IMR-90 (cell line): ENCODE results near the gene GPR39. TPM values are rescaled to one million over a fixed set of nuclear protein-coding genes. Genes with fewer than 3 reads are reported as not detected.

Experiments used
- ATAC-seq: fragments of 200-7000 bp; cut with Tn5 transposase; 2 replicates; pipeline ENCODE4 v1.9.1; 2020; ENCODE audit warnings: low read depth, mild to moderate bottlenecking, moderate library complexity
- BruUV-seq: library from RNA; stranded (reverse); fragments of 400-500 nt; replicated peaks from 2 replicates; lab custom pipeline; 2021; lab: Mats Ljungman, UMichigan
- CTCF ChIA-PET: fragments of 300-600 bp; formaldehyde crosslinking; extraction: SDS; loops from one replicate; lab custom pipeline; 2021; ENCODE audit warnings: antibody characterized with exemption; lab: Yijun Ruan, JAX
- POLR2A ChIA-PET: fragments of 300-600 bp; sonication (Branson Sonifier 250); formaldehyde crosslinking; loops from one replicate; lab custom pipeline; 2022; ENCODE audit warnings: antibody characterized with exemption; ENCODE audit not compliant: unreplicated experiment; lab: Charles Lee
- DNase-seq: peaks from one replicate; pipeline ENCODE4 v3.0.0; 2013
- H2AFZ ChIP-seq: replicated peaks from 2 replicates; pipeline ENCODE3; 2013; ENCODE audit warnings: low read length, mild to moderate bottlenecking; ENCODE audit not compliant: poor library complexity
- H2AK5ac ChIP-seq: 2 replicates; pipeline ENCODE4 v1.6.1; 2013; ENCODE audit warnings: low read depth, low read length, inconsistent platforms
- H2AK9ac ChIP-seq: replicated peaks from 2 replicates; pipeline ENCODE3; 2013; ENCODE audit warnings: mild to moderate bottlenecking, low read depth, low read length, moderate library complexity; ENCODE audit not compliant: poor library complexity
- H2BK120ac ChIP-seq: 2 replicates; pipeline ENCODE4 v1.6.1; 2013; ENCODE audit warnings: low read depth, low read length, inconsistent platforms
- H2BK15ac ChIP-seq: 3 replicates; pipeline ENCODE4 v1.6.1; 2013; ENCODE audit warnings: low read depth, low read length, inconsistent platforms
- H2BK20ac ChIP-seq: 2 replicates; pipeline ENCODE4 v1.6.1; 2013; ENCODE audit warnings: low read depth, mild to moderate bottlenecking, inconsistent platforms, low read length, moderate library complexity
- H2BK5ac ChIP-seq: 2 replicates; pipeline ENCODE4 v1.6.1; 2013; ENCODE audit warnings: mild to moderate bottlenecking, low read depth, low read length, inconsistent platforms; ENCODE audit not compliant: poor library complexity, severe bottlenecking
- H3K14ac ChIP-seq: replicated peaks from 2 replicates; pipeline ENCODE4 v1.6.1; 2013; ENCODE audit warnings: low read depth, low read length, inconsistent platforms
- H3K18ac ChIP-seq: 2 replicates; pipeline ENCODE4 v1.6.1; 2013; ENCODE audit warnings: low read depth, low read length, control low read depth
- H3K23ac ChIP-seq: 2 replicates; pipeline ENCODE4 v1.6.1; 2013; ENCODE audit warnings: low read depth, low read length, inconsistent platforms
- H3K27ac ChIP-seq: 2 replicates; pipeline ENCODE4 v1.5.1; 2013; ENCODE audit warnings: mild to moderate bottlenecking, control low read depth, low read length; ENCODE audit not compliant: insufficient read depth
- H3K27me3 ChIP-seq: 2 replicates; pipeline ENCODE4 v1.6.1; 2013; ENCODE audit warnings: low read length; ENCODE audit not compliant: control insufficient read depth, insufficient read depth
- H3K36me3 ChIP-seq: 2 replicates; pipeline ENCODE4 v1.6.1; 2013; ENCODE audit warnings: low read length, mixed read lengths; ENCODE audit not compliant: control insufficient read depth, insufficient read depth
- H3K4ac ChIP-seq: 2 replicates; pipeline ENCODE4 v1.6.1; 2013; ENCODE audit warnings: low read depth, low read length, inconsistent platforms
- H3K4me1 ChIP-seq: 2 replicates; pipeline ENCODE4 v1.6.1; 2013; ENCODE audit warnings: low read length, mixed read lengths; ENCODE audit not compliant: control insufficient read depth, insufficient read depth
- H3K4me2 ChIP-seq: 2 replicates; pipeline ENCODE4 v1.6.1; 2013; ENCODE audit warnings: low read depth, mild to moderate bottlenecking, control low read depth, low read length, moderate library complexity
- H3K4me3 ChIP-seq: 2 replicates; pipeline ENCODE4 v1.5.1; 2013; ENCODE audit warnings: low read depth, mild to moderate bottlenecking, control low read depth, low read length, moderate library complexity; ENCODE audit not compliant: insufficient read depth
- H3K56ac ChIP-seq: 2 replicates; pipeline ENCODE4 v1.6.1; 2013; ENCODE audit warnings: low read length, inconsistent platforms; ENCODE audit not compliant: insufficient read depth; ENCODE audit errors: extremely low read depth
- H3K79me1 ChIP-seq, 2 experiments: 2 replicates each; pipeline ENCODE4 v1.6.1; 2013; ENCODE audit warnings: low read length in 2 of 2, inconsistent platforms in 1 of 2, low read depth in 1 of 2
- H3K9ac ChIP-seq: 2 replicates; pipeline ENCODE4 v1.6.1; 2013; ENCODE audit warnings: low read depth, low read length, control low read depth
- H3K9me1 ChIP-seq: 2 replicates; pipeline ENCODE4 v1.6.1; 2013; ENCODE audit warnings: low read length, inconsistent platforms; ENCODE audit not compliant: insufficient read depth
- H3K9me3 ChIP-seq: 2 replicates; pipeline ENCODE4 v1.6.1; 2013; ENCODE audit warnings: low read length; ENCODE audit not compliant: control insufficient read depth, insufficient read depth
- H4K20me1 ChIP-seq: 2 replicates; pipeline ENCODE4 v1.6.1; 2013; ENCODE audit warnings: low read length, inconsistent platforms; ENCODE audit not compliant: insufficient read depth
- H4K5ac ChIP-seq: 2 replicates; pipeline ENCODE4 v1.6.1; 2013; ENCODE audit warnings: mild to moderate bottlenecking, low read depth, low read length, control low read depth
- H4K8ac ChIP-seq, 2 experiments: 2 replicates each; pipeline ENCODE4 v1.6.1; 2013; ENCODE audit warnings: low read depth in 2 of 2, low read length in 2 of 2, control low read depth in 1 of 2, inconsistent platforms in 1 of 2
- H4K91ac ChIP-seq: 2 replicates; pipeline ENCODE4 v1.6.1; 2013; ENCODE audit warnings: low read depth, low read length, inconsistent platforms; ENCODE audit not compliant: insufficient read depth
- BHLHE40 ChIP-seq: fragments of 150-350 bp; IDR thresholded peaks from 2 replicates; pipeline ENCODE4 v1.6.1; 2016; ENCODE audit warnings: mild to moderate bottlenecking, low read depth, low read length
- CEBPB ChIP-seq: IDR thresholded peaks from 2 replicates; pipeline ENCODE4 v1.6.1; 2012; ENCODE audit warnings: low read depth, low read length, improper control_type of control experiment
- CHD1 ChIP-seq: IDR thresholded peaks from 2 replicates; pipeline ENCODE4 v1.6.1; 2012; ENCODE audit warnings: low read depth, low read length, improper control_type of control experiment
- CTCF ChIP-seq: conservative IDR thresholded peaks from 2 replicates; pipeline ENCODE4 v1.5.1; 2012; ENCODE audit warnings: mild to moderate bottlenecking, low read depth, low read length, improper control_type of control experiment
- ELK1 ChIP-seq: fragments of 150-350 bp; IDR thresholded peaks from 2 replicates; pipeline ENCODE4 v1.6.1; 2016; ENCODE audit warnings: low read depth, mild to moderate bottlenecking, low read length, moderate library complexity, borderline replicate concordance
- FOS ChIP-seq: fragments of 150-350 bp; IDR thresholded peaks from 2 replicates; pipeline ENCODE4 v1.6.1; 2016; ENCODE audit warnings: low read depth, low read length
- MAFK ChIP-seq: IDR thresholded peaks from 2 replicates; pipeline ENCODE4 v1.6.1; 2012; ENCODE audit warnings: low read depth, low read length, improper control_type of control experiment
- MAZ ChIP-seq: IDR thresholded peaks from 2 replicates; pipeline ENCODE4 v1.6.1; 2012; ENCODE audit warnings: low read depth, mild to moderate bottlenecking, low read length, improper control_type of control experiment, moderate library complexity, borderline replicate concordance
- MXI1 ChIP-seq: IDR thresholded peaks from 2 replicates; pipeline ENCODE4 v1.6.1; 2012; ENCODE audit warnings: low read depth, mild to moderate bottlenecking, low read length, moderate library complexity, borderline replicate concordance
- NFE2L2 ChIP-seq: fragments of 150-350 bp; IDR thresholded peaks from 2 replicates; pipeline ENCODE4 v1.6.1; 2016; ENCODE audit warnings: low read depth, mild to moderate bottlenecking, low read length
- POLR2A ChIP-seq: IDR thresholded peaks from 2 replicates; pipeline ENCODE4 v1.6.1; 2012; ENCODE audit warnings: mild to moderate bottlenecking, low read depth, low read length
- RAD21 ChIP-seq: IDR thresholded peaks from 2 replicates; pipeline ENCODE4 v1.6.1; 2012; ENCODE audit warnings: low read length, improper control_type of control experiment
- RCOR1 ChIP-seq: IDR thresholded peaks from 2 replicates; pipeline ENCODE4 v1.6.1; 2012; ENCODE audit warnings: mild to moderate bottlenecking, low read length, improper control_type of control experiment; ENCODE audit not compliant: insufficient replicate concordance
- RFX5 ChIP-seq: IDR thresholded peaks from 2 replicates; pipeline ENCODE4 v1.8.0; 2012; ENCODE audit warnings: low read depth, mild to moderate bottlenecking, low read length, moderate library complexity
- SMC3 ChIP-seq: fragments of 150-350 bp; IDR thresholded peaks from 2 replicates; pipeline ENCODE4 v1.6.1; 2016; ENCODE audit warnings: low read depth, mild to moderate bottlenecking, antibody characterized with exemption, low read length, moderate library complexity
- USF2 ChIP-seq: fragments of 150-350 bp; IDR thresholded peaks from 2 replicates; pipeline ENCODE4 v1.6.1; 2017; ENCODE audit warnings: mild to moderate bottlenecking, antibody characterized with exemption, low read length, low read depth
- WGBS, 2 experiments: methylation state at CpG; one replicate each; pipeline versions ENCODE4 v1.1.5 to v1.1.7; 2013; ENCODE audit warnings: missing lambda C conversion rate in 2 of 2; ENCODE audit not compliant: insufficient read length in 1 of 2; ENCODE audit errors: extremely low coverage in 2 of 2; 5-methylcytosine and 5-hydroxymethylcytosine counted together
- dilution Hi-C: fragments of 300-500 bp; cut with HindIII; formaldehyde crosslinking; loops from one replicate; pipeline ENCODE4 v1.14.3; 2018; ENCODE audit warnings: low sequenced_read_pairs; ENCODE audit not compliant: unreplicated experiment
- in situ Hi-C: fragments of 300-500 bp; cut with MboI; formaldehyde crosslinking; loops from 3 replicates; pipeline ENCODE4 v1.14.3; 2019; ENCODE audit warnings: low sequenced_read_pairs, inconsistent platforms, mixed read lengths
- intact Hi-C: fragments of 100-400 bp; cut with micrococcal nuclease; formaldehyde crosslinking; loops from 2 replicates; pipeline ENCODE4 v1.10.0; 2022
- polyA plus RNA-seq, 3 experiments: library from polyadenylated mRNA; depleted of rRNA; stranded (reverse); fragments of >200 nt; gene quantifications; 2 replicates each; pipeline ENCODE4 v1.2.3, GENCODE V29; 2012; ENCODE audit warnings: low replicate concordance in 1 of 3
- total RNA-seq: library from RNA; depleted of rRNA; stranded (reverse); fragments of >200 nt; gene quantifications from 2 replicates; pipeline ENCODE4 v1.2.3, GENCODE V29; 2012

GPR39 gene
- total and polyA plus RNA-seq, 2 of the 4 experiments (the other 2 are of a cell fraction), result 4.4 to 9.0 TPM

- CTCF ChIA-PET, result interaction anchor here (1.4 kb wide), 1 partner anchor 15 kb away, joined by 3 read pairs; no protein-coding TSS in a partner anchor
- dilution Hi-C loops, result no loop called here
- intact Hi-C loops, result no loop called here
- Histone ChIP-seq H4K91ac (no peak overlapping the region), H2BK120ac (no peak overlapping the region), H2AK5ac (no peak overlapping the region), H3K56ac (no peak overlapping the region), H2BK15ac (no peak overlapping the region), H3K79me1 (no peaks in the 10 kb centered on the region), H3K23ac (no peak overlapping the region), H2BK20ac (no peak overlapping the region), H4K20me1 (no peaks in the 10 kb centered on the region), H3K9ac (no peak overlapping the region), H3K9me1 (no peaks in the 10 kb centered on the region), H3K14ac (no peak overlapping the region), H3K9me3 (peaks cover 16% of the 10 kb centered on the region), H3K36me3 (no peaks in the 10 kb centered on the region), H3K4ac (no peak overlapping the region), H3K18ac (no peak overlapping the region), H3K4me3 (no peak overlapping the region), H3K4me2 (no peak overlapping the region), H2AFZ (no peak overlapping the region), H4K5ac (no peak overlapping the region), H3K27me3 (no peaks in the 10 kb centered on the region; the same call in 1 of the 2 replicates), H2AK9ac (no peak overlapping the region), H3K27ac (no peak overlapping the region), H2BK5ac (no peak overlapping the region), H4K8ac (no peak overlapping the region), H3K4me1 (no peaks in the 10 kb centered on the region)
- POLR2A ChIA-PET, result no interaction called here
- DNase-seq (no peak), ATAC-seq (no peak)
- no TSS peak for BruUV-seq
- in situ Hi-C loops, result no loop called here
- WGBS, 2 experiments, result no CpG with 5 or more reads among the region's 4 CpGs
- no peak for TF ChIP-seq ELK1
- no peak for TF ChIP-seq MAFK
- TF ChIP-seq RAD21, result no peak
- no peak for TF ChIP-seq FOS
- TF ChIP-seq RFX5, result no peak
- no peak for TF ChIP-seq BHLHE40
- TF ChIP-seq RCOR1, result no peak
- TF ChIP-seq CHD1, result no peak
- no peak for TF ChIP-seq POLR2A
- no peak for TF ChIP-seq MAZ
- TF ChIP-seq SMC3, result no peak
- TF ChIP-seq NFE2L2, result no peak
- no peak for TF ChIP-seq USF2
- TF ChIP-seq CTCF, result no peak
- TF ChIP-seq MXI1, result no peak
- TF ChIP-seq CEBPB, result no peak
Measured at GRCh38 chr2:132463719-132464118, 47.1 kb downstream of the GPR39 start.
